Loucy (cell line): ENCODE results near the gene LRFN4.

Experiments
- CTCF ChIP-seq: fragments of 200-600 bp; sonication (generic); conservative IDR thresholded peaks from 2 replicates; pipeline ENCODE4 v1.5.1; 2014; ENCODE audit warnings: mild to moderate bottlenecking, antibody characterized with exemption, low read length
- EZH2phosphoT487 ChIP-seq: fragments of 200-600 bp; IDR thresholded peaks from 2 replicates; pipeline ENCODE4 v1.6.1; 2018; ENCODE audit warnings: antibody characterized with exemption, mild to moderate bottlenecking, moderate library complexity, borderline replicate concordance

GRCh38 chr11:66846671-66847091 lies 10.2 kb upstream of the LRFN4 start:
- no peak for TF ChIP-seq CTCF
- no peak for TF ChIP-seq EZH2phosphoT487
